ENCODE data around the gene CCDC127. TPM values are rescaled to one million over a fixed set of nuclear protein-coding genes. Genes with fewer than 3 reads are reported as not detected.
"Not testable (repeated sequence)": the region's sequence is repeated elsewhere in the genome, so short reads cannot be mapped to it uniquely, and the experiment has no call there.

Gene CCDC127
- total RNA-seq, 1 donor from 2014 or later: 10.1 TPM

DNA sequence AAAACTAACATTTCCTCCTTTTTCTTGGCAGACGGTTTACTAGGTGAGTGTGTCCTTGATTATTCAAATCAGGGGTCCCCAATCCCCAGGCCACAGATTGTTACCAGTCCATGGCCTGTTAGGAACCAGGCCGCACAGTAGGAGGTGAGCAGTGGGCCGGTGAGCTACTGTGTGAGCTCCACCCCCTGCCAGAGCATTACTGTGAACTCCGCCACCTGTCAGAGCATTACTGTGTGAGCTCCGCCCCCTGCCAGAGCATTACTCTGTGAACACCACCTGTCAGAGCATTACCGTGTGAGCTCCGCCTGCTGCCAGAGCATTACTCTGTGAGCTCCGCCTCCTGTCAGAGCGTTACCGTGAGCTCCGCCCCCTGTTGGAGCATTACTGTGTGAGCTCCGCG lies 39.2 kb upstream of the CCDC127 start:
- DNase-seq (ENCODE audit: low spot score, unreplicated experiment): no peak
- Mint-ChIP-seq H3K27ac (no peak overlapping the region), H3K36me3 (ENCODE audit: insufficient read depth) (peaks cover 32% of the 10 kb centered on the region)

DNA sequence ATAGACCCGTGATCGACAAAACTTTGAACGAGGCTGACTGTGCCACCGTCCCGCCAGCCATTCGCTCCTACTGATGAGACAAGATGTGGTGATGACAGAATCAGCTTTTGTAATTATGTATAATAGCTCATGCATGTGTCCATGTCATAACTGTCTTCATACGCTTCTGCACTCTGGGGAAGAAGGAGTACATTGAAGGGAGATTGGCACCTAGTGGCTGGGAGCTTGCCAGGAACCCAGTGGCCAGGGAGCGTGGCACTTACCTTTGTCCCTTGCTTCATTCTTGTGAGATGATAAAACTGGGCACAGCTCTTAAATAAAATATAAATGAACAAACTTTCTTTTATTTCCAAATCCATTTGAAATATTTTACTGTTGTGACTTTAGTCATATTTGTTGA lies 38.4 kb upstream of the CCDC127 start:
- H3K27ac Mint-ChIP-seq; DNase-seq (ENCODE audit: low spot score, unreplicated experiment); H3K4me3 Mint-ChIP-seq (ENCODE audit: low read depth); H3K9me3 Mint-ChIP-seq (ENCODE audit: low read depth); H3K4me1 Mint-ChIP-seq (ENCODE audit: low read depth); H3K27me3 Mint-ChIP-seq: not testable (repeated sequence)
- H3K36me3 Mint-ChIP-seq (ENCODE audit: insufficient read depth): peaks cover 32% of the 10 kb centered on the region

More for the DNA sequence above, 39.2 kb upstream of the CCDC127 start:
- Mint-ChIP-seq H3K27me3 (no peaks in the 10 kb centered on the region), H3K9me3 (ENCODE audit: low read depth) (peaks cover 4% of the 10 kb centered on the region), H3K4me3 (ENCODE audit: low read depth) (no peak overlapping the region), H3K4me1 (ENCODE audit: low read depth) (no peaks in the 10 kb centered on the region)
- TF ChIP-seq, protein P1, sequence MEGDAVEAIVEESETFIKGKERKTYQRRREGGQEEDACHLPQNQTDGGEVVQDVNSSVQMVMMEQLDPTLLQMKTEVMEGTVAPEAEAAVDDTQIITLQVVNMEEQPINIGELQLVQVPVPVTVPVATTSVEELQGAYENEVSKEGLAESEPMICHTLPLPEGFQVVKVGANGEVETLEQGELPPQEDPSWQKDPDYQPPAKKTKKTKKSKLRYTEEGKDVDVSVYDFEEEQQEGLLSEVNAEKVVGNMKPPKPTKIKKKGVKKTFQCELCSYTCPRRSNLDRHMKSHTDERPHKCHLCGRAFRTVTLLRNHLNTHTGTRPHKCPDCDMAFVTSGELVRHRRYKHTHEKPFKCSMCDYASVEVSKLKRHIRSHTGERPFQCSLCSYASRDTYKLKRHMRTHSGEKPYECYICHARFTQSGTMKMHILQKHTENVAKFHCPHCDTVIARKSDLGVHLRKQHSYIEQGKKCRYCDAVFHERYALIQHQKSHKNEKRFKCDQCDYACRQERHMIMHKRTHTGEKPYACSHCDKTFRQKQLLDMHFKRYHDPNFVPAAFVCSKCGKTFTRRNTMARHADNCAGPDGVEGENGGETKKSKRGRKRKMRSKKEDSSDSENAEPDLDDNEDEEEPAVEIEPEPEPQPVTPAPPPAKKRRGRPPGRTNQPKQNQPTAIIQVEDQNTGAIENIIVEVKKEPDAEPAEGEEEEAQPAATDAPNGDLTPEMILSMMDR (IDR thresholded peaks at IDR 0.05; ENCODE audit: unreplicated experiment): no peak

DNA sequence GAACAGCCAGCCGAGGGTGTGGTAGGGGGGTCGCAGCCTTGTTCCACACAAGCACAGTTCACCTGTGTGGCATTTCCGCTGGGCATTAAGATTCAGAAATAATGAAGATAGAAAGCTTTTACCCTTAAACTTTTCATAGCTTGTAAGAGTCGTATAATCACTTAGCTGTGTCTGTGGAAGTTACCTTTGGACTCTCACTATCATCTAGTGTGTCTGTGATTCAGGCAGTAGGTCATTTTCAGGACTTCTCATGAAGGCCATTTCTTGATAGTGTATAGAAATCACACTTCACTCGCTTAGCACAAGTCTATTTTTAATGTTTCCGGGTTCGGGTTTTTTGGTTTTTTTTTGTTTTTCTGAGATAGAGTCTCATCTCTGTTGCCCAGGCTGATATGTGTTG lies 37.2 kb upstream of the CCDC127 start:
- H3K9me3 Mint-ChIP-seq (ENCODE audit: low read depth); H3K4me3 Mint-ChIP-seq (ENCODE audit: low read depth): not testable (repeated sequence)
- peaks cover 32% of the 10 kb centered on the region for H3K36me3 Mint-ChIP-seq (ENCODE audit: insufficient read depth)

DNA sequence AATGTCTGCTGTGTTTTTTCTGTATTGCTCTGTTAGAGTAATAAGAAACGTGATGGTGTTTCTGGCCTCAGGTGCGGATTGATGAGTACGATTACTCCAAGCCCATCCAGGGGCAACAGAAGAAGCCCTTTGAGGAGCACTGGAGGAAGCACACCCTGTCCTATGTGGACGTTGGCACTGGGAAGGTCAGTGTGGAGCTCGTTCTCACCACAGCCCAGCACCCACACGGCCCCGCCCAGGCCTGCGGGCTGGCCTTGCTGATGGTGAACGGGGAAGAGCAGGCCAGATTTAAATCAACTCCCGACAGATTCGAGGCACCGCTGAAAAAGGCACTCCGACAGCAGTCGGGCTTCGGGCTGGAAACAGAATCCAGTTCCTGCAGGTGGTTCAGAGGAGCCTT lies 36.4 kb upstream of the CCDC127 start:
- not testable (repeated sequence) for H3K27ac Mint-ChIP-seq; DNase-seq (ENCODE audit: low spot score, unreplicated experiment); H3K9me3 Mint-ChIP-seq (ENCODE audit: low read depth); H3K4me1 Mint-ChIP-seq (ENCODE audit: low read depth); H3K4me3 Mint-ChIP-seq (ENCODE audit: low read depth); H3K27me3 Mint-ChIP-seq
- peaks cover 38% of the 10 kb centered on the region for H3K36me3 Mint-ChIP-seq (ENCODE audit: insufficient read depth)

More for the DNA sequence above, 37.2 kb upstream of the CCDC127 start:
- DNase-seq (ENCODE audit: low spot score, unreplicated experiment); H3K27me3 Mint-ChIP-seq; H3K27ac Mint-ChIP-seq; H3K4me1 Mint-ChIP-seq (ENCODE audit: low read depth): not testable (repeated sequence)

DNA sequence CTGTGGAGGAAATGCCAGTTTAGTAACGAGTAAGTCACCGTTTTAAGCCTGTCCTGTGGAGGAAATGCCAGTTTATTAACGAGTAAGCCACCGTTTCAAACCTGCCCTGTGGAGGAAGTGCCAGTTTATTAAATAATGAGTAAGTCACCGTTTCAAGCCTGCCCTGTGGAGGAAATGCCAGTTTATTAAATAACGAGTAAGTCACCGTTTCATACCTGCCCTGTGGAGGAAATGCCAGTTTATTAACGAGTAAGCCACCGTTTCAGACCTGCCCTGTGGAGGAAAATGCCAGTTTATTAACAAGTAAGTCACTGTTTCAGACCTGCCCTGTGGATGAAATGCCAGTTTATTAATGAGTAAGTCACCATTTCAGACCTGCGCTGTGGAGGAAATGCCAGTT lies 34.6 kb upstream of the CCDC127 start:
- no peak overlapping the region for H3K4me3 Mint-ChIP-seq (ENCODE audit: low read depth)
- H3K27me3 Mint-ChIP-seq: no peaks in the 10 kb centered on the region
- H3K9me3 Mint-ChIP-seq (ENCODE audit: low read depth): no peaks in the 10 kb centered on the region
- H3K36me3 Mint-ChIP-seq (ENCODE audit: insufficient read depth): peaks cover 44% of the 10 kb centered on the region
- no peak overlapping the region for H3K27ac Mint-ChIP-seq
- no peak for DNase-seq (ENCODE audit: low spot score, unreplicated experiment)
- no peaks in the 10 kb centered on the region for H3K4me1 Mint-ChIP-seq (ENCODE audit: low read depth)
- TF ChIP-seq, protein P1 (IDR thresholded peaks at IDR 0.05; ENCODE audit: unreplicated experiment): no peak

DNA sequence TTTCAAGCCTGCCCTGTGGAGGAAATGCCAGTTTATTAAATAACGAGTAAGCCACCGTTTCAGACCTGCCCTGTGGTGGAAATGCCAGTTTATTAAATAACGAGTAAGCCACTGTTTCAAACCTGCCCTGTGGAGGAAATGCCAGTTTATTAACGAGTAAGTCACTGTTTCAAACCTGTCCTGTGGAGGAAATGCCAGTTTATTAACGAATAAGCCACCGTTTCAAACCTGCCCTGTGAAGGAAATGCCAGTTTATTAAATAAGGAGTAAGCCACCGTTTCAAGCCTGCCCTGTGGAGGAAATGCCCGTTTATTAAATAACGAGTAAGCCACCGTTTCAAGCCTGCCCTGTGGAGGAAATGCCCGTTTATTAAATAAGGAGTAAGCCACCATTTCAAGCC lies 34.0 kb upstream of the CCDC127 start:
- H3K36me3 Mint-ChIP-seq (ENCODE audit: insufficient read depth): peaks cover 44% of the 10 kb centered on the region
- H3K27ac Mint-ChIP-seq; H3K9me3 Mint-ChIP-seq (ENCODE audit: low read depth); H3K27me3 Mint-ChIP-seq; H3K4me3 Mint-ChIP-seq (ENCODE audit: low read depth); DNase-seq (ENCODE audit: low spot score, unreplicated experiment); H3K4me1 Mint-ChIP-seq (ENCODE audit: low read depth): not testable (repeated sequence)

DNA sequence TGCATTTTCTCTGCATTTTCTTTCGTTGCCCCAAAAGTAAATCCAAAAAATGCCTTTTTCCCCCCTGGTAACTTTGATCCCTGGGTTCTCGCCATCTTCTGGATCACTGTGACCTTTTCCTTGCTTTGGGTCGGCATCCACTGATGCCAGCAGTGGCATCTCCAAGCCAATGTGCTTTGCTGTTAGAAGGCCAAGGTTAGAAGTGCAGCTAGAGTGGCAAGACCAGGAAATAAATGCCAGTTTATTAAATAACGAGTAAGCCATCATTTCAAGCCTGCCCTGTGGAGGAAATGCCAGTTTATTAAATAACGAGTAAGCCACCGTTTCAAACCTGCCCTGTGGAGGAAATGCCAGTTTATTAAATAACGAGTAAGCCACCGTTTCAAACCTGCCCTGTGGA lies 33.6 kb upstream of the CCDC127 start:
- not testable (repeated sequence) for H3K27me3 Mint-ChIP-seq; H3K4me3 Mint-ChIP-seq (ENCODE audit: low read depth); DNase-seq (ENCODE audit: low spot score, unreplicated experiment); H3K27ac Mint-ChIP-seq; H3K9me3 Mint-ChIP-seq (ENCODE audit: low read depth); H3K4me1 Mint-ChIP-seq (ENCODE audit: low read depth)
- peaks cover 45% of the 10 kb centered on the region for H3K36me3 Mint-ChIP-seq (ENCODE audit: insufficient read depth)

DNA sequence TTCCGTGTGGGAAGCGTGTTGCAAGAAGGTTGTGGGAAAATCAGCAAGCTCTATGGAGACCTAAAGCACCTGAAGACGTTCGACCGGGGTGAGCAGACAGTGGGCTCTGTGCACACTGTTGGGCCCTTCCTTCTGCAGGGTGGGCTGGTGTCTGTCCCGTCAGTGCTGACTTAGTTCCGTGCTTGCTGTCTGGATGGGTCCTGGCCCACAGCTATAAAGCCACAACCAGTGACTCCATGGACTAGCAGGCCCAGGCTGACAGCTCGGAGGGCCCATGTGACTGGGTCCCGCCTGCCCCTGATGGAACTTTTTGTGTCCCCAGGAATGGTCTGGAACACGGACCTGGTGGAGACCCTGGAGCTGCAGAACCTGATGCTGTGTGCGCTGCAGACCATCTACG lies 33.1 kb upstream of the CCDC127 start:
- H3K4me1 Mint-ChIP-seq (ENCODE audit: low read depth); H3K4me3 Mint-ChIP-seq (ENCODE audit: low read depth); H3K27ac Mint-ChIP-seq; H3K27me3 Mint-ChIP-seq; DNase-seq (ENCODE audit: low spot score, unreplicated experiment); H3K9me3 Mint-ChIP-seq (ENCODE audit: low read depth): not testable (repeated sequence)
- H3K36me3 Mint-ChIP-seq (ENCODE audit: insufficient read depth): peaks cover 46% of the 10 kb centered on the region

DNA sequence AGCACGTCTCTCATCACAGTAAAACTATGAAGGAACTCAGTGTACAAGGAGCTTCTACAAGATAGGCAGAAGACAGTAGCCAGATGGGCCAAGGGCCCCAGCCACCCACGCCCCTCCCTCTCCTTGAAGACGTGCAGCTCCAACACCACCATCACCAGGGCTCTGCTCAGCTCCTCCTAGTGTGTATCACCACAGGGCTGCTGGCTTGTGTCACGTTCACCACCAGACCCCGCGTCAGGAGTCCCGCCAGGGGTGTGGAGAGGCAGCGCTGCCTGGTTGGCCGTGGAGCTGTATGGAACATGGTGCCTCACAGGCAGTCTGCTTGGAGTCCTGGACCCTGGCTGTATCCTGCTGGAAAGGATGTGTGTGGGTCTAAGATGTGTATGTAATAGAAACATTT lies 32.4 kb upstream of the CCDC127 start:
- H3K4me1 Mint-ChIP-seq (ENCODE audit: low read depth); H3K27me3 Mint-ChIP-seq; H3K9me3 Mint-ChIP-seq (ENCODE audit: low read depth); DNase-seq (ENCODE audit: low spot score, unreplicated experiment); H3K4me3 Mint-ChIP-seq (ENCODE audit: low read depth); H3K27ac Mint-ChIP-seq: not testable (repeated sequence)
- H3K36me3 Mint-ChIP-seq (ENCODE audit: insufficient read depth): peaks cover 51% of the 10 kb centered on the region

DNA sequence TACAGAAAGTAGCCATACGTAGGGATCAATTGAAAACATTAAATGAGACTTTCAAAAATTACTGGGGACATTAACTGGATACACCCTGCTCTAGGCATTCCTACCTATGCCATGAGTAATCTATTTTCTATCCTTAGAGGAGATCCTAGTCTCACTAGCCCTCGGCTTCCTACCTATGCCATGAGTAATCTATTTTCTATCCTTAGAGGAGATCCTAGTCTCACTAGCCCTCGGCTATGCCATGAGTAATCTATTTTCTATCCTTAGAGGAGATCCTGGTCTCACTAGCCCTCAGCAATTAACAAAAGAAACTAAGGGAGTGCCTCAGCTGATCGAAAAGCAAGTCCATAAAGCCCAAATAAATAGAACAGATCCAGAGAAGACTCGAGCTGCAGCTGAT lies 27.8 kb upstream of the CCDC127 start:
- H3K4me3 Mint-ChIP-seq (ENCODE audit: low read depth); DNase-seq (ENCODE audit: low spot score, unreplicated experiment); H3K4me1 Mint-ChIP-seq (ENCODE audit: low read depth); H3K27me3 Mint-ChIP-seq; H3K27ac Mint-ChIP-seq: not testable (repeated sequence)
- H3K36me3 Mint-ChIP-seq (ENCODE audit: insufficient read depth): peaks cover 78% of the 10 kb centered on the region
- peaks cover 12% of the 10 kb centered on the region for H3K9me3 Mint-ChIP-seq (ENCODE audit: low read depth)

DNA sequence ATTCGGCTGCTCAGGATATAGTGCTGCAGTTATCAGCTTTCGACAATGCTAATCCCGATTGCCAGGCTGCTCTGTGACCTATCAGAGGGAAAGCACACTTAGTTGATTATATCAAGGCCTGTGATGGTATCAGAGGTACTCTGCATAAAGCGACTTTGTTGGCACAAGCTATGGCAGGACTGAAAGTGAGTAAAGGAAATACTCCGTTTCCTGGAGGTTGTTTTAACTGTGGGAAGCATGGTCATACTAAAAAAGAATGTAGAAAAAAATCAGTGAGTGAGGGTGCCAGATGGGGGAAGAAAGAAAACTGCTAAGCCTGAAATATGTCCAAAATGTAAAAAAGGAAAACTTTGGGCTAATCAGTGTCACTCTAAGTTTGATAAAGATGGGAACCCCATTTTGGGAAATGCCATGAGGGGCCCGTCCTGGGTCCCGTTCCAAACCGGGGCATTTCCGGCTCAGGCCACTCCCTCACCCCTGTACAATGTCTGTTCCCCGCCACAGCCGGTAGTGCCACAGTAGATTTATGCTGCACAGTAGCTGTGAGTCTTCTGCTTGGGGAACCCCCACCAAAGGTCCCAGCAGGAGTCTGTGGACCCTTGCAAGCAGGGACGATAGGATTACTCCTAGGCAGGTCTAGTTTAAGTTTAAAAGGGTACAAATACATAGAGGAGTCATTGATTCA lies 25.9 kb upstream of the CCDC127 start:
- H3K27ac Mint-ChIP-seq: peak overlapping the region; percentile 27
- H3K36me3 Mint-ChIP-seq (ENCODE audit: insufficient read depth): peaks cover 77% of the 10 kb centered on the region
- H3K9me3 Mint-ChIP-seq (ENCODE audit: low read depth): peaks cover 12% of the 10 kb centered on the region
- not testable (repeated sequence) for H3K27me3 Mint-ChIP-seq; H3K4me1 Mint-ChIP-seq (ENCODE audit: low read depth); DNase-seq (ENCODE audit: low spot score, unreplicated experiment); H3K4me3 Mint-ChIP-seq (ENCODE audit: low read depth)
